Measurements from ENCODE around the gene NACA2. TPM values are rescaled to one million over a fixed set of nuclear protein-coding genes. Genes with fewer than 3 reads are reported as not detected.

Gene NACA2
- total RNA-seq, 1 experiment from 2014 or later, result not detected

DNA sequence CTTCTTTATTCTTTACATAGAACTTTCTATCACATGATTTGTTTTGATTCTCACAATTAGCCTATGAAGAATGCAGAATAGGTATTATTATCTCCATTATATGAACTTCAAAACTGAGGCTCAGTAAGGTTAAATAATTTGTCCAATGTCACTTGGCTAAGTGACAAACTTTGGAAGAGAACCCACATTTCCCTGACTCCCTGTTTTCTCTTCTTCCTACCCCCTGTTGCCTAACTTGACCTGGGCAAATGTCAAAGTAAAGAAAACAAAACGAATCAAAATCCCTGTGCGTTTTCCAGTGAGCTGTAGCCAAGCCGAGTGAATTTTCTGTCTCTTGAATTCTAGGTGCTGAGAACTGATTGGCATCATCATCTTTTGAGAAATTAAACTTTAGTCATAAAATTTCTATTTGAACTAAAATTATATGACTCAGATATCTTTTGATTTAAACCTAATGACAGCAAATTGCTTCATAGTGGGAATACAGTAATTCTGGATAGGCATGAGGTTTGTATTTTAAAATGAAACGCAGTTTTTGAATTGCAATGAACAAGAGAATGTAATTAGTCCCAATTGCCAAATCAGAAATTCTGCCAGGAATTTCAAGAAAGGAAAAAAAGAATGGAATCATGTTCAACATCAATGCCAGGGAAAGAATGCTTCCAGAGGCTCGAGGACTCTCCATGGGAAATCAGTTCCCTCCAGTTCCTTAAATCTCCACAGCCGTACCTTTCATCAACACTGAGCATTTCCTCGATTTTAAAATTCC, 4.6 kb upstream of the NACA2 start:
- no peak for ATAC-seq
- ChIA-PET CTCF (interaction anchor here (4.4 kb wide), 1 partner anchor 12 kb away, joined by 18 read pairs; no protein-coding TSS in a partner anchor), POLR2A (interaction anchor here (0.8 kb wide), 1 partner anchor 11 kb away, joined by 3 read pairs; no protein-coding TSS in a partner anchor), RAD21 (ENCODE audit: low non-redundant PET in 1 of 2, low total read pairs in 2 of 2, uncharacterized antibody in 2 of 2, unreplicated experiment in 2 of 2) (no interaction called here)
- BruUV-seq (replicated peaks), result no TSS peak
- Histone ChIP-seq H3K9ac (ENCODE audit: low read length) (no peak overlapping the region), H2AFZ (ENCODE audit: low read depth, low read length, poor library complexity, severe bottlenecking) (no peak overlapping the region), H3K79me2 (ENCODE audit: insufficient read depth, low read length) (no peaks in the 10 kb centered on the region), H3K27me3 (ENCODE audit: insufficient read depth, low read length) (no peaks in the 10 kb centered on the region), H4K20me1 (ENCODE audit: insufficient read depth) (no peaks in the 10 kb centered on the region), H3K27ac (ENCODE audit: low read depth, low read length) (no peak overlapping the region), H3K36me3 (ENCODE audit: control insufficient read depth in 1 of 2, insufficient read depth in 2 of 2, low read length in 2 of 2) (no peaks in the 10 kb centered on the region), H3K4me2 (ENCODE audit: low read length) (no peak overlapping the region), H3K4me1 (ENCODE audit: control insufficient read depth in 1 of 2, insufficient read depth in 2 of 2, low read length in 2 of 2) (no peaks in the 10 kb centered on the region), H3K4me3 (replicated peaks in 1 of 2; ENCODE audit: low read depth in 1 of 2, low read length in 2 of 2) (no peak overlapping the region), H3K9me2 (ENCODE audit: insufficient read depth) (no peaks in the 10 kb centered on the region), H3K9me3 (ENCODE audit: control insufficient read depth in 1 of 2, insufficient read depth in 1 of 2, low read depth in 1 of 2, low read length in 2 of 2) (no peaks in the 10 kb centered on the region)
- no peak for DNase-seq (ENCODE audit: low read depth, low spot score)
- intact Hi-C loops (cut with micrococcal nuclease), result no loop called here
- no peak for TF ChIP-seq RAD21 (IDR thresholded peaks at IDR 0.05; ENCODE audit: low read depth)
- no peak for TF ChIP-seq YY1 (IDR thresholded peaks at IDR 0.05; ENCODE audit: extremely low read depth, insufficient replicate concordance, low read depth, low read length)
- TF ChIP-seq, protein P1, sequence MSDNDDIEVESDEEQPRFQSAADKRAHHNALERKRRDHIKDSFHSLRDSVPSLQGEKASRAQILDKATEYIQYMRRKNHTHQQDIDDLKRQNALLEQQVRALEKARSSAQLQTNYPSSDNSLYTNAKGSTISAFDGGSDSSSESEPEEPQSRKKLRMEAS (IDR thresholded peaks at IDR 0.05), result no peak
- TF ChIP-seq SIN3A (IDR thresholded peaks at IDR 0.05; ENCODE audit: low read depth), result no peak
- TF ChIP-seq FOSL1 (IDR thresholded peaks at IDR 0.05; ENCODE audit: low read depth), result no peak
- TF ChIP-seq, protein P2, sequence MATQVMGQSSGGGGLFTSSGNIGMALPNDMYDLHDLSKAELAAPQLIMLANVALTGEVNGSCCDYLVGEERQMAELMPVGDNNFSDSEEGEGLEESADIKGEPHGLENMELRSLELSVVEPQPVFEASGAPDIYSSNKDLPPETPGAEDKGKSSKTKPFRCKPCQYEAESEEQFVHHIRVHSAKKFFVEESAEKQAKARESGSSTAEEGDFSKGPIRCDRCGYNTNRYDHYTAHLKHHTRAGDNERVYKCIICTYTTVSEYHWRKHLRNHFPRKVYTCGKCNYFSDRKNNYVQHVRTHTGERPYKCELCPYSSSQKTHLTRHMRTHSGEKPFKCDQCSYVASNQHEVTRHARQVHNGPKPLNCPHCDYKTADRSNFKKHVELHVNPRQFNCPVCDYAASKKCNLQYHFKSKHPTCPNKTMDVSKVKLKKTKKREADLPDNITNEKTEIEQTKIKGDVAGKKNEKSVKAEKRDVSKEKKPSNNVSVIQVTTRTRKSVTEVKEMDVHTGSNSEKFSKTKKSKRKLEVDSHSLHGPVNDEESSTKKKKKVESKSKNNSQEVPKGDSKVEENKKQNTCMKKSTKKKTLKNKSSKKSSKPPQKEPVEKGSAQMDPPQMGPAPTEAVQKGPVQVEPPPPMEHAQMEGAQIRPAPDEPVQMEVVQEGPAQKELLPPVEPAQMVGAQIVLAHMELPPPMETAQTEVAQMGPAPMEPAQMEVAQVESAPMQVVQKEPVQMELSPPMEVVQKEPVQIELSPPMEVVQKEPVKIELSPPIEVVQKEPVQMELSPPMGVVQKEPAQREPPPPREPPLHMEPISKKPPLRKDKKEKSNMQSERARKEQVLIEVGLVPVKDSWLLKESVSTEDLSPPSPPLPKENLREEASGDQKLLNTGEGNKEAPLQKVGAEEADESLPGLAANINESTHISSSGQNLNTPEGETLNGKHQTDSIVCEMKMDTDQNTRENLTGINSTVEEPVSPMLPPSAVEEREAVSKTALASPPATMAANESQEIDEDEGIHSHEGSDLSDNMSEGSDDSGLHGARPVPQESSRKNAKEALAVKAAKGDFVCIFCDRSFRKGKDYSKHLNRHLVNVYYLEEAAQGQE (IDR thresholded peaks at IDR 0.05; ENCODE audit: low read depth), result no peak
- no peak for TF ChIP-seq CBX3 (IDR thresholded peaks at IDR 0.05; ENCODE audit: low read depth)
- no peak for TF ChIP-seq CEBPB (IDR thresholded peaks at IDR 0.05; ENCODE audit: low read depth)
- no peak for TF ChIP-seq POLR2AphosphoS5 (IDR thresholded peaks at IDR 0.05; ENCODE audit: low read depth, low read length)
- no peak for TF ChIP-seq ZFX (IDR thresholded peaks at IDR 0.05)
- no peak for TF ChIP-seq POLR2A (IDR thresholded peaks at IDR 0.05; ENCODE audit: borderline replicate concordance, extremely low read depth, insufficient read depth, insufficient read length)
- no peak for TF ChIP-seq EGR1 (IDR thresholded peaks at IDR 0.05; ENCODE audit: low read depth)
